Measurements from ENCODE around the gene AXIN2. TPM values are rescaled to one million over a fixed set of nuclear protein-coding genes. Genes with fewer than 3 reads are reported as not detected.
"Not testable (repeated sequence)": the region's sequence is repeated elsewhere in the genome, so short reads cannot be mapped to it uniquely, and the experiment has no call there.

The AXIN2 gene
- total RNA-seq, 1 donor from 2014 or later: 27.8 TPM

GRCh38 chr17:65515959-65516948 lies 45.2 kb downstream of the AXIN2 start:
- DNase-seq: peak; percentile 62

- DNase-seq: no peak
Observed at GRCh38 chr17:65515512-65515911, 45.9 kb downstream of the AXIN2 start.

GRCh38 chr17:65514541-65514940 lies 46.9 kb downstream of the AXIN2 start:
- DNase-seq: no peak

GRCh38 chr17:65514082-65514481 lies 47.4 kb downstream of the AXIN2 start:
- DNase-seq: no peak

- no peak for DNase-seq
Observed at GRCh38 chr17:65511316-65511715, 50.1 kb downstream of the AXIN2 start.

- DNase-seq: no peak
Observed at GRCh38 chr17:65509032-65509431, 52.4 kb downstream of the AXIN2 start.

- not testable (repeated sequence) for DNase-seq
Observed at GRCh38 chr17:65504673-65505072, 56.8 kb downstream of the AXIN2 start.

GRCh38 chr17:65504141-65504540 lies 57.3 kb downstream of the AXIN2 start:
- no peak for DNase-seq

- DNase-seq: no peak
Observed at GRCh38 chr17:65503557-65503956, 57.9 kb downstream of the AXIN2 start.

GRCh38 chr17:65498816-65499215 lies 62.6 kb downstream of the AXIN2 start:
- no peak for DNase-seq

GRCh38 chr17:65496801-65497200 lies 64.6 kb downstream of the AXIN2 start:
- DNase-seq: no peak

GRCh38 chr17:65495122-65496055 lies 66.1 kb downstream of the AXIN2 start:
- DNase-seq: peak; percentile 14

GRCh38 chr17:65489413-65490155 lies 71.9 kb downstream of the AXIN2 start:
- no peak for DNase-seq

- no peak for DNase-seq
Observed at GRCh38 chr17:65488665-65489064, 72.8 kb downstream of the AXIN2 start.

- no peak for DNase-seq
Observed at GRCh38 chr17:65487990-65488389, 73.5 kb downstream of the AXIN2 start.

GRCh38 chr17:65487161-65487560 lies 74.3 kb downstream of the AXIN2 start:
- DNase-seq: no peak

- peak; percentile 56 for DNase-seq
Observed at GRCh38 chr17:65485388-65486299, 75.8 kb downstream of the AXIN2 start.

- not testable (repeated sequence) for DNase-seq
Observed at GRCh38 chr17:65484405-65484804, 77.0 kb downstream of the AXIN2 start.

GRCh38 chr17:65483438-65483837 lies 78.0 kb downstream of the AXIN2 start:
- DNase-seq: no peak

GRCh38 chr17:65482201-65482600 lies 79.2 kb downstream of the AXIN2 start:
- DNase-seq: no peak

- no peak for DNase-seq
Observed at GRCh38 chr17:65479282-65479681, 82.2 kb downstream of the AXIN2 start.

Data from tongue (tissue), 2 donors.